T-helper 1 cell (primary cell): ENCODE measurements around the gene TMEM69.
"Not testable (repeated sequence)": the region's sequence is repeated elsewhere in the genome, so short reads cannot be mapped to it uniquely, and the experiment has no call there.

Experiments used
- DNase-seq, 5 donors: peaks; one replicate each; pipeline ENCODE4 v3.0.0-alpha.2; 2012 to 2020

The TMEM69 gene

GRCh38 chr1:45739641-45740156 lies 51.7 kb downstream of the TMEM69 start:
- not testable (repeated sequence) for DNase-seq
